Measurements from ENCODE around the gene SSBP3.

DNA sequence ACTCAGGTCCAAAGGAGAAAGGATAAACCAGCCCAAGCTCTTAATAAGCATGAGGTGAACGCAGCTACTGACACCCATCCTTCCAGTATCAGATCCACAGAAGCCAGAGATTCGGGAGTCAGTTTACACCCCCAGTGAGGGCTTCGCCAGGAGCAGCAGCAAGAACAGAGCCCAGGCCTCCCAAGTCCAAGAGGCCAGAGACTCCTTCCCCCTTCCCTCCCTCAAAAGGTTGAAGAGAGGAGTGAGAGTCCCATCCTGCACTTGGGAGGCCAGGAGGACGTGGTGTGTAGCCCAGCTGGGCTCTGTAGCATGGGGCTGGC lies 133.5 kb downstream of the SSBP3 start:
- no peak for TF ChIP-seq POLR2A (IDR thresholded peaks at IDR 0.05)
- TF ChIP-seq, protein P1, sequence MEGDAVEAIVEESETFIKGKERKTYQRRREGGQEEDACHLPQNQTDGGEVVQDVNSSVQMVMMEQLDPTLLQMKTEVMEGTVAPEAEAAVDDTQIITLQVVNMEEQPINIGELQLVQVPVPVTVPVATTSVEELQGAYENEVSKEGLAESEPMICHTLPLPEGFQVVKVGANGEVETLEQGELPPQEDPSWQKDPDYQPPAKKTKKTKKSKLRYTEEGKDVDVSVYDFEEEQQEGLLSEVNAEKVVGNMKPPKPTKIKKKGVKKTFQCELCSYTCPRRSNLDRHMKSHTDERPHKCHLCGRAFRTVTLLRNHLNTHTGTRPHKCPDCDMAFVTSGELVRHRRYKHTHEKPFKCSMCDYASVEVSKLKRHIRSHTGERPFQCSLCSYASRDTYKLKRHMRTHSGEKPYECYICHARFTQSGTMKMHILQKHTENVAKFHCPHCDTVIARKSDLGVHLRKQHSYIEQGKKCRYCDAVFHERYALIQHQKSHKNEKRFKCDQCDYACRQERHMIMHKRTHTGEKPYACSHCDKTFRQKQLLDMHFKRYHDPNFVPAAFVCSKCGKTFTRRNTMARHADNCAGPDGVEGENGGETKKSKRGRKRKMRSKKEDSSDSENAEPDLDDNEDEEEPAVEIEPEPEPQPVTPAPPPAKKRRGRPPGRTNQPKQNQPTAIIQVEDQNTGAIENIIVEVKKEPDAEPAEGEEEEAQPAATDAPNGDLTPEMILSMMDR (IDR thresholded peaks at IDR 0.05), result peak in 1 of 6 experiments; percentile 38
